ENCODE measurements around the gene PCDHB12.

The PCDHB12 gene

DNA sequence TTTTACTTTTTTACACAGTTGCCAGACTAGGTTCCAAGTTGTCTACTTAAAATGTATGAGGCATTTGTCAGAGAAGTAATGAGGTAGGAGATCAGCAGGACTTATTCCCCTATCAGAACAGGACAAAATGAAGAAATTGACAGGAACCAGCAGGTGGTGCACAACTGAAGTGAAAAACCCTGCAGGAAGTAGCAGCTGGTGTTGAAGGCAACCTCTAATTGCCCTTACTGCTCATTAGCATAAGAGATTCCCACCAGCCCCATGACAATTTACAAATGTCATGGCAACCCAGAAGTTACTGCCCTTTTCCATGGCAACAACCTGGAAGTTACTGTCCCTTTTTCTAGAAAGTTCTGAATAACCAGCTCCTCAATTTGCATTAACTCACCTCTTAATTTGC lies 42.1 kb downstream of the PCDHB12 start:
- DNase-seq (ENCODE audit: low spot score): no peak

DNA sequence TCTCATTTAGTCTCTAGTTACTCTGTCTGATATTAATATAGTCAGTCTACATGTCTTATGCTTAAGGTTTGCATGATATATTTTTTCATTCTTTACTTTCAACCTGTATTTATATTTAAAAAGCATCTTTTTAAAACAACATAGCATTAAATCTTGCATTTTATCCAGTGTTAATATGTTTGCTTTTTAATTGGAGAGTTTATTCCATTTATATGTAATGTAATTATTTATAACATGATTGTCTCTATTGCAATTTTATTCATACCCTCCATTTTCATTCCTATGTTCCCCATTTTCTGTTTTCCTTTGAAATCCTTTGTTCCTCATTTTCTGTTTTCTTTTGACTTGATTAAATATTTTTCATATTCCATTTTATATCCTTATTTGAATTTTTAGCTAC lies 49.9 kb downstream of the PCDHB12 start:
- TF ChIP-seq CTCF (IDR thresholded peaks at IDR 0.05; ENCODE audit: extremely low read depth, missing control alignments): no peak
- no peak for DNase-seq (ENCODE audit: low spot score)

More for the DNA sequence above, 42.1 kb downstream of the PCDHB12 start:
- no peak for TF ChIP-seq CTCF (IDR thresholded peaks at IDR 0.05; ENCODE audit: extremely low read depth, missing control alignments)

DNA sequence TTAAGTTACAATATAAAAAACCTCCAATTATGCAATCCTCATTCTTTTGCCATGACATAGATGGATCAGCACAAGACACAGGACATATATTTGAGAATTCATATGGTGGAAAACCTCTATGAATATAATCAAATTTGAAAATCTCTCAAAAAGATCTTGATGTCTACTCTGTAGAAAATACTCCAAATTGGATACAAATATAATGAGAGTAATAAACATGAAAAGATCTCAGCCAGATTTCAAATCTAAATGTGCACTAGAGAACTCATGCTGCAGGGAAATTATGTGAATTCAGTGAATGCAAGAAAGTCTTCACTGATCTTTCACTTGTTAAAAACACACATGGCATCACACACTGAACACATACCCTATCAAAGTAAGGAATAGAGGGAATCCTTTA lies 50.4 kb downstream of the PCDHB12 start:
- no peak for TF ChIP-seq CTCF (IDR thresholded peaks at IDR 0.05; ENCODE audit: extremely low read depth, missing control alignments)
- no peak for DNase-seq (ENCODE audit: low spot score)

DNA sequence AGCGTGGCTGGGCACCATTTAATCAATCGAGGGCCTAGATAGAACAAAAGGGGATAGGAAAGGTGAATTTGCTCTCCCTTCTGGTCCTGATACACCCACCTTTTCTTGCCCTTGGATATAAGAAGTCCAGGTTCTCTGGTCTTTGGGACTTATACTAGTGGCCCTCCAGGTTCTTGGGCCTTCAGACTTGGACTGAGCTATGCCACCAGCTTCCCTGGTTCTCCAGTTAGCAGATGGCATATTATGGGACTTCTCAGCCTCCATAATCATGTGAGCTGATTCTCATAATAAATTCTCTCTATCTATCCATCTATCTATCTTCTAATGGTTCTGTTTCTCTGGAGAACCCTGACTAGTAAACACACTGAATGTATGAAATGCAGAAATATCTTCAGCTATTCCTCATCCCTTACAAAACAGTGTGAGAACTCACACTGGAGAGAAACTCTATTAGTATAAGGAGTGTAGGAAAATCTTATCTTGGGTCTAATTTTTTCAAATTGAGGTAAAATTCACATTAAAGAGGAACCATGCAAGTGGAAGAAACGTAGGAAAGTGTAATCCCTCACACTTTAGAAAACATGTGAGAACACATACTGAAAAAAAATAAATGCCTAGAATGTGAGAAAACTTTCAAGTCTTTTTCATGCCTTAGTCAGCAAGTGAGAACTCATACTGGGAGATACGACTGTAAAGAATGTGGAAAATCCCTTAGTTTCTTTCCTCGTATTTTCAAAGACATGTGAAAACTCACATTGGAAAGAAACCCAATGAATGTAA lies 52.1 kb downstream of the PCDHB12 start:
- TF ChIP-seq CTCF (IDR thresholded peaks at IDR 0.05; ENCODE audit: extremely low read depth, missing control alignments): no peak
- DNase-seq (ENCODE audit: low spot score): no peak

- no peak for TF ChIP-seq CTCF (IDR thresholded peaks at IDR 0.05; ENCODE audit: extremely low read depth, missing control alignments)
- DNase-seq (ENCODE audit: low spot score): no peak
Observed at GRCh38 chr5:141261238-141261546, 52.7 kb downstream of the PCDHB12 start.
